Measurements from ENCODE around the gene LINS1. TPM values are rescaled to one million over a fixed set of nuclear protein-coding genes. Genes with fewer than 3 reads are reported as not detected.

Gene LINS1
- total RNA-seq, 4 donors from 2014 or later, result 10.7 to 76.6 (median 35.7) TPM

DNA sequence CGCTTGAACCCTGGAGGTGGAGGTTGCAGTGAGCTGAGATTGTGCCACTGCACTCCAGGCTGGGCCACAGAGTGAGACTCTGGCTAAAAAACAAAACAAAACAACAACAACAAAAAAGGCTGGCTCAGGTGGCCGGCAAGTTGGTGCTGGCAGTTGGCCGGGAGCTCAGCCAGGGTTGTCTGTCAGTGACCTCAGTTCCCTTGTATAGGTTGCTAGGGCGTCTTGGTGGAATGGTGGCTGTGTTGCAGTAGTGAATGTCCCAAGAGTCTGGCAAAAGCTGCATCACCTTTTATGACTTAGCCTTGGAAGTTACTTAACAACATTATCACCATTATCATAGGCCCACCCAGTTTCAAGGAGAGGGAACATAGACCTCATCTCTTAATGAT is 41.0 kb upstream of the LINS1 start:
- no peaks in the 10 kb centered on the region for H3K27me3 ChIP-seq
- no peak for DNase-seq (ENCODE audit: low spot score in 2 of 2)
- H3K4me3 ChIP-seq, result no peak overlapping the region
- H3K27ac ChIP-seq, result no peak overlapping the region
- WGBS, 2 donors, result 84 to 97% methylated on average over 4 of the region's 4 CpGs
- no peaks in the 10 kb centered on the region for H3K36me3 ChIP-seq
- no peaks in the 10 kb centered on the region for H3K4me1 ChIP-seq
- no peaks in the 10 kb centered on the region for H3K9me3 ChIP-seq
- TF ChIP-seq, protein P1, sequence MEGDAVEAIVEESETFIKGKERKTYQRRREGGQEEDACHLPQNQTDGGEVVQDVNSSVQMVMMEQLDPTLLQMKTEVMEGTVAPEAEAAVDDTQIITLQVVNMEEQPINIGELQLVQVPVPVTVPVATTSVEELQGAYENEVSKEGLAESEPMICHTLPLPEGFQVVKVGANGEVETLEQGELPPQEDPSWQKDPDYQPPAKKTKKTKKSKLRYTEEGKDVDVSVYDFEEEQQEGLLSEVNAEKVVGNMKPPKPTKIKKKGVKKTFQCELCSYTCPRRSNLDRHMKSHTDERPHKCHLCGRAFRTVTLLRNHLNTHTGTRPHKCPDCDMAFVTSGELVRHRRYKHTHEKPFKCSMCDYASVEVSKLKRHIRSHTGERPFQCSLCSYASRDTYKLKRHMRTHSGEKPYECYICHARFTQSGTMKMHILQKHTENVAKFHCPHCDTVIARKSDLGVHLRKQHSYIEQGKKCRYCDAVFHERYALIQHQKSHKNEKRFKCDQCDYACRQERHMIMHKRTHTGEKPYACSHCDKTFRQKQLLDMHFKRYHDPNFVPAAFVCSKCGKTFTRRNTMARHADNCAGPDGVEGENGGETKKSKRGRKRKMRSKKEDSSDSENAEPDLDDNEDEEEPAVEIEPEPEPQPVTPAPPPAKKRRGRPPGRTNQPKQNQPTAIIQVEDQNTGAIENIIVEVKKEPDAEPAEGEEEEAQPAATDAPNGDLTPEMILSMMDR (IDR thresholded peaks at IDR 0.05), result no peak
- TF ChIP-seq EP300 (IDR thresholded peaks at IDR 0.05), result no peak
- no peak for TF ChIP-seq POLR2A (IDR thresholded peaks at IDR 0.05)

DNA sequence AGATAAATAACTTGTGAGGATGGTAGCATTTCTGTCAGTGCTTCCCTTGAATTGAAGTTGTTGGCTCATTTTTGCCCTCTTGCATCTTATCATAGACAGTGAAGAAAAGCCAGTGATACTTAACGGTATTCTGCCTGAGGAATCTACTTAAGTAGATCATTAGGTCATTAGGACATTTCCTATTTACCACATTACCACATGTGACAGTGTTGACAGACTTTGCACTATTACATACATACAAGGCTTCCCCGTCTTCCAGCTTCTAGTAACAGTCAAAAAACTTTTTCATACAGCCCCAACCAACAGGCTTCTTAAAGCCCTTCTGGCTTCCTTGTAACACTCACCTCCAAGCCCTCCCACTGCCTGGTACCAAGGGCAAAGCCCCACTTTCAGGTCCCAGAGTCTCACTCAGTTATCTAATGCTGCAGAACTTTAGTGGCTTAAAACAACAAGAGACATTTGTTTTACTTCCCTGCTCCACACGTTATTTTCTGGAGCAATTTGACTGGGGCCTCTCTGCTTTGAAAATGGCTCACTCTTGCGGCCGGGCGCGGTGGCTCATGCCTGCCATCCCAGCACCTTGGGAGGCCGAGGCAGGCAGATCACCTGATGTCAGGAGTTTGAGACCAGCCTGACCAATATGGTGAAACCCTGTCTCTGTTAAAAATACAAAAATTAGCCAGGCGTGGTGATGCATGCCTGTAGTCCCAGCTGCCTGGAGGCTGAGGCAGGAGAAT is 40.4 kb upstream of the LINS1 start:
- no peak for TF ChIP-seq POLR2A (IDR thresholded peaks at IDR 0.05)
- no peak for TF ChIP-seq EP300 (IDR thresholded peaks at IDR 0.05)
- TF ChIP-seq, protein P1 (IDR thresholded peaks at IDR 0.05), result no peak
- Histone ChIP-seq H3K4me3 (no peak overlapping the region), H3K36me3 (no peaks in the 10 kb centered on the region), H3K4me1 (no peaks in the 10 kb centered on the region), H3K27ac (no peak overlapping the region), H3K27me3 (no peaks in the 10 kb centered on the region), H3K9me3 (no peaks in the 10 kb centered on the region)
- WGBS, 2 donors, result 81 to 84% methylated on average over 9 of the region's 9 CpGs
- no peak for DNase-seq (ENCODE audit: low spot score in 2 of 2)

GRCh38 chr15:100638177-100638730 is 36.3 kb upstream of the LINS1 start:
- H3K9me3 ChIP-seq, result no peaks in the 10 kb centered on the region
- TF ChIP-seq POLR2A (IDR thresholded peaks at IDR 0.05), result no peak
- TF ChIP-seq, protein P1 (IDR thresholded peaks at IDR 0.05), result no peak
- no peak for TF ChIP-seq EP300 (IDR thresholded peaks at IDR 0.05)
- H3K27ac ChIP-seq, result no peak overlapping the region
- 91 to 94% methylated on average over 11 of the region's 11 CpGs for WGBS, 2 donors
- H3K4me1 ChIP-seq, result no peaks in the 10 kb centered on the region
- DNase-seq (ENCODE audit: low spot score in 2 of 2), result no peak
- H3K27me3 ChIP-seq, result no peaks in the 10 kb centered on the region
- no peaks in the 10 kb centered on the region for H3K36me3 ChIP-seq
- H3K4me3 ChIP-seq, result no peak overlapping the region

GRCh38 chr15:100635406-100636071 is 33.6 kb upstream of the LINS1 start:
- H3K36me3 ChIP-seq, result peaks cover 0 to 20% (median 0%) of the 10 kb centered on the region in 3 donors
- no peaks in the 10 kb centered on the region for H3K27me3 ChIP-seq
- DNase-seq (ENCODE audit: low spot score in 2 of 2), result no peak
- H3K9me3 ChIP-seq, result no peaks in the 10 kb centered on the region
- H3K4me1 ChIP-seq, result peaks cover 0 to 3% (median 0%) of the 10 kb centered on the region in 4 donors
- no peak for TF ChIP-seq EP300 (IDR thresholded peaks at IDR 0.05)
- no peak for TF ChIP-seq POLR2A (IDR thresholded peaks at IDR 0.05)
- TF ChIP-seq, protein P1 (IDR thresholded peaks at IDR 0.05), result no peak
- H3K4me3 ChIP-seq, result no peak overlapping the region
- WGBS, 2 donors, result 73 to 76% methylated on average over 11 of the region's 11 CpGs
- H3K27ac ChIP-seq, result no peak overlapping the region

GRCh38 chr15:100633763-100634075 is 31.7 kb upstream of the LINS1 start:
- TF ChIP-seq, protein P1 (IDR thresholded peaks at IDR 0.05), result no peak
- TF ChIP-seq EP300 (IDR thresholded peaks at IDR 0.05) (no peak), POLR2A (IDR thresholded peaks at IDR 0.05) (no peak)
- H3K36me3 ChIP-seq, result peaks cover 0 to 32% (median 0%) of the 10 kb centered on the region in 3 donors
- H3K4me3 ChIP-seq, result no peak overlapping the region
- H3K27ac ChIP-seq, result no peak overlapping the region
- WGBS, 2 donors, result 77 to 83% methylated on average over 1 of the region's 1 CpG
- H3K9me3 ChIP-seq, result no peaks in the 10 kb centered on the region
- H3K27me3 ChIP-seq, result no peaks in the 10 kb centered on the region
- H3K4me1 ChIP-seq, result peaks cover 0 to 3% (median 0%) of the 10 kb centered on the region in 4 donors
- DNase-seq (ENCODE audit: low spot score in 2 of 2), result no peak
